Pons (tissue), 1 donor: Measurements from ENCODE around the gene TMEM164.
"Not testable (repeated sequence)": the region's sequence is repeated elsewhere in the genome, so short reads cannot be mapped to it uniquely, and the experiment has no call there.

Experiments
- DNase-seq: peaks from one replicate; pipeline ENCODE4 v3.0.0-alpha.2; 2016; ENCODE audit warnings: low spot score

The TMEM164 gene

GRCh38 chrX:110132450-110133114, 129.7 kb downstream of the TMEM164 start:
- DNase-seq, result no peak

DNA sequence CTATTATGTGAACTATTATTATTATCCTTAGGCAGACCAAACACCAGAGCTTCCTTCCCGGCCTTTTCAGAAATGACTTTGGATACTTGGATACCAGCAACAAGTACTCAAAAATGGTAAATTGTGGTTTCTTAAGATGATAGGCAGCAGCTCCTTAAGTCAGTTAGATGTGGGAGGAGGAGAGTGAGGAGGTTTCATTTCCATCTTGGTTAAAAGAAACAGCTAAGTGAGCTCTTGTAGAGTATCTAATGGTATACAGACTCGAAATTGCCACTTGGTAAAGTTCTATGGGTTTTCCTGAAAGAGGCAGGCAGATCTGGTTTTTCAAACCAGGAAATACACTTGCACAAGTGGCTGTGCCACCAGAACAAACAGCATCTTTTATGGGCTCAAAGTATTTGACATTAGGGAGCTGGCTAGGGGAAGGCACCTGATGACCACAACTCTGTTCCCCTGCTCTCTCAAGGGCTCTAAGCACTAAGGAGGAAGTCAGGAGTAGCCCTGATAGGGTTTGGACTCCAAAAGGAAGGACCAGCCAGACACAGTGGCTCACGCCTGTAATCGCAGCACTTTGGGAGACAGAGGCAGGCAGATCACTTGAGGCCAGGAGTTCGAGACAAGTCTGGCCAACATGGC, 130.9 kb downstream of the TMEM164 start:
- no peak for DNase-seq

- DNase-seq, result no peak
These were observed 132.7 kb downstream of the TMEM164 start for GRCh38 chrX:110135618-110136017.

DNA sequence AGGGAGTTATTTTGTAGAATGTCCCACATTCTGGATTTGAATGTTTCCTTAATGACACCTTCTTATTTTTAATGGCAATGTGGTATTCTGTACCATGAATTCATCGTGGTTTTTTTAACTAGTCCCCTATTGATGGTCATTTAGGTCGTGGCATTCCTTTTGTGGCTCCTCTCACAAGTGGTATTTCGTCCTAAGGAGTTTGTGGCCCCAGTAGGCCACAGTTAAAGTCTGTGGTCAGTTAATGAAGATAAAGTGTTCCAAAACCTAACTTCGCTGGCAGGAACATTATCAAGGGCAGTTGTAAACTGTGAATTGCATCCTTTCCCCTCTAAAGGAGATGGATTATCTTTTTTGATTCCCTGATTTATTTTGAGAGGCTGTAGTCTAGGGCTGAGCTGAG, 133.2 kb downstream of the TMEM164 start:
- DNase-seq, result no peak

DNA sequence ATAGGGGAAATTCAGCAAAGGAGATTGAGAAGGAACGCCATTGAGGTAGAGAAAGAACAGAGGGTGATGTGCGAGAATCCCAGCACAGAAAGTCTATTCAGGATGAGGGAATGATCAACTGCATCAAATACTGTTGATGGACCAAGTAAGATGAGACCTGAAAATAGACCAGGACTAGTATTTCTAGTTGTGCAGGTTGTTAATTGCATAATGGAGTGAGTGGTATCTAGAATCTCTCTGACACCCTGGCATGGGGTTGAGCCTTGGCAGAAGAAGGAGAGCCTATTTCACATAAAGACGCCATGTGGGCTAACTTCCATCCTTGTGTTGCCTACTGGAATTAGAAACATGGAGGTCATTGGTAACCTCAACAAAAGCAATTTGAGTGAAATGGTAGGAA, 135.6 kb downstream of the TMEM164 start:
- DNase-seq, result no peak

DNA sequence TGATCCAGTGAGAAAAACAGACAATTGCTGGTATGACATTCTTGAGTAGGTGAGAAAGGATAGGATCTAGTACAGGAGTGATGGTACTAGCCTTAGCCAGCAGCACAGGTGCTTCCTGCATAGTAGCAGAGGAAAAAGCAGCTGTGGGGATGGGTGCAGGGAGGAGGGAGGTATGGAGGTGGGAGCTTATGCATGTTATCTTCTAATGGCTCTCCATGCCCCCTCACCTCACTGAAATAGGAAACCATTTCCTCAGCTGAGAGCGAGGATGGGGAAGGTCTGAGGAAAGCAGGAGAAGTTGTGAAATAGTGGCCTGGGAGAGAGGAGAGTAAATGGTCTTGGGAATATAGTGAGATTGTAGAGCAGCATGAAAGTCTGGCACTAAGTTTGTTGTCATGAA, 136.3 kb downstream of the TMEM164 start:
- no peak for DNase-seq

GRCh38 chrX:110142096-110142495, 139.2 kb downstream of the TMEM164 start:
- DNase-seq, result no peak

DNA sequence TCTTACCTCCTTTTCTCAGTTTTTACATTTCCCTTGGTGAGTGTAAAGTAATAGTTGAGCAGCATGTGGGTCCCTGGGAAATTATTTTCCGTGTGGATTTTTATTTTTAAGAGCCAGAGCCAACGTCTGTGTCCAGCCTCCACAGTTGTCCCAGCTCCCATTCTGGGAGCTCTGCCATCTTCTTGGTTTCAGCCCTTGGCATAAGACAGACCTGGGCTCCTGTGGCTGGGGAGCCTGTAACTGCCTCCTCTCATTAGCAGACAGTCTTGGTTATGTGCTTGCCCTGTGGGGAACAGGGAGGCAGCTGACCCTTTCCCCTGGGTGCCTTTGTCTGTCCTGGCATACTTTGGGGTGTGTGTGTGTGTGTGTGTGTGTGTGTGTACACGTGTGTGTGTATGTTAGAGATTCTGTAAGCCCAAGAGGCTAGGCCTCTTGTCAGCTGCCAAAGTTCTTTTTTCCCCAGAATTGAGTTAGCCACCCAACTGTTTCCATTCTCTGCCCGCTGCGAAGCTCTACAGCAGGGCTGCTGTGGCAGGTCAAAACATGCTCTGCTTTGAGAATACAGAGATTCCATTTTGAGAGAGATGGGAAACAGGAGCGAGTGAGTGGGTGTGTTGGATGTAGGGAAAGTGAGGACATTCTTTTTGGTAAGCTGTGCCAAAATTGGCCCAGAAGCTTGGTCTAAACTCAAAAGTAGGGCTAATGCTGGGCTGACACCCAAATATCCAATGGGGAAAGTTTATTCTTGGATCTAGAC, 140.7 kb downstream of the TMEM164 start:
- peak; percentile 29 for DNase-seq

DNA sequence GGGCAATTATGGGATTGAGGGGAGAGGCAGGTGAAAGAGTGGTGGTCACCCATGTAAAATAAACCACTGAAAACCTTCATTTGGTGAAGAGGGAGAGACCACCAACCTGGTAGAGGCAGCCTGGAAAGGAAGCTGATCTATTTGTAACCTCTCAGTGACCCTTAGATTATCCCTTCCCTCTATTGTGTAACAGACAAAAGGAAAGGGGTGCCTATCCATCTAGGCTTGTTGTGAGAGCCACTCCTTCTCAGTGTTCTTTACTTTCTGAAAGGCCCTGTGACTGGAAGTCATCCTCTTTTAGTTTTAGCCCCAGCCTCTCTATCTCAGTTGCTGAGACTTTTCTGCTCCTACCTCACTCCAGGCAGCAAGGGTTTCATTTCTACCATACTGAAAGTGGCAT, 142.4 kb downstream of the TMEM164 start:
- no peak for DNase-seq

- DNase-seq, result peak; percentile 13
These were observed 142.9 kb downstream of the TMEM164 start for GRCh38 chrX:110145854-110146253.

DNA sequence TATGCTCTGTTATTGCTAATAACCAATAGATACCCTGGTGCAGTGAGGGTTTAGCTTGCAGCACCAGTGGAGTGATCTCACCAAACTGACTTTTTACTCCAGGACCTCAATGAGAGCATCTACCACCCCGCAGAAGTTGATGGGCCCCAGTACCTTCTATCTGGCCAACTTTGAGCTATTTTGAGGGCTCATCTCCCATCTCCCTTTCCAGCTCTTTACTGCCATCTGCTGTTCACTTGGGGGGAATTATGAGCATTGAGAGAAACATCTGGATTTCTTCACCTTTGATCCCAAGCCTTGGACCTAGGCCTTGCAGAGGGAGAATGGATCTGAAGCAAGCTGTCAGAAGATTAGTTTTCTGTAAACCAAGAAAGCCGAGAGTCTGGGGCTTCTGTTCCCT, 143.6 kb downstream of the TMEM164 start:
- DNase-seq, result peak; percentile 72

- DNase-seq, result no peak
These were observed 150.3 kb downstream of the TMEM164 start for GRCh38 chrX:110153244-110153643.

GRCh38 chrX:110153896-110154295, 151.0 kb downstream of the TMEM164 start:
- DNase-seq, result no peak

DNA sequence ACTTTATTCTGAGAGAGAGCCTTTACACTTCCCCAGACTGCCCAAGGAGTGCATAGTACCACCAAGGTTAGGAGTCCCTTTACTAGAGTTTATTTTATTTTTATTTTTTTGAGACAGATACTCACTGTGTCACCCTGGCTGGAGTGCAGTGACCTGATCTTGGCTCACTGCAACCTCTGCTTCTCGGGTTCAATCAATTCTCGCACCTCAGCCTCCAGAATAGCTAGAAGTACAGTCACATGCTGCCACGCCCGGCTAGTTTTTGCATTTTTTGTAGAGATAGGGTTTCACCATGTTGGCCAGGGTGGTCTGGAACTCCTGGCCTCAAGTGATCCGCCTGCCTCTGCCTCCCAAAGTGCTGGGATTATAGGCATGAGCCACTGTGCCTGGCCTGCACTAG, 151.4 kb downstream of the TMEM164 start:
- not testable (repeated sequence) for DNase-seq

DNA sequence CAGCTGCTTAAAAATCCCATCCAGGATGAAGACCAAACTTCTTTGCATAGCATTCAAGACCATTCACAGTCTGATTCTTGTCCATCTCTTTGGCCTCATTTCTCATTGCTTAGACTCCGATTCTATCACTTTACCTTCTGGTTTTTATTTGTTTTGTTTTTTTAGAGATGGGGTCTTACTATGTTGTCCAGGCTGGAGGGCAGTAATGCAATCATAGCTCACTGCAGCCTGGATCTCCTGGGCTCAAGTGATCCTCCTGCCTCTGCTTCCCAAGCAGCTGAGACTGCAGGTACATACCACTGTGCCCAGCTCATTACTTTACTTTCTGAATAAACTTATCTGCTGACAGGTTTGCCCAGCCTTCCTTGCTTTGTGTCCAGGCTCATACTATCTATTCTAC, 152.8 kb downstream of the TMEM164 start:
- no peak for DNase-seq

DNA sequence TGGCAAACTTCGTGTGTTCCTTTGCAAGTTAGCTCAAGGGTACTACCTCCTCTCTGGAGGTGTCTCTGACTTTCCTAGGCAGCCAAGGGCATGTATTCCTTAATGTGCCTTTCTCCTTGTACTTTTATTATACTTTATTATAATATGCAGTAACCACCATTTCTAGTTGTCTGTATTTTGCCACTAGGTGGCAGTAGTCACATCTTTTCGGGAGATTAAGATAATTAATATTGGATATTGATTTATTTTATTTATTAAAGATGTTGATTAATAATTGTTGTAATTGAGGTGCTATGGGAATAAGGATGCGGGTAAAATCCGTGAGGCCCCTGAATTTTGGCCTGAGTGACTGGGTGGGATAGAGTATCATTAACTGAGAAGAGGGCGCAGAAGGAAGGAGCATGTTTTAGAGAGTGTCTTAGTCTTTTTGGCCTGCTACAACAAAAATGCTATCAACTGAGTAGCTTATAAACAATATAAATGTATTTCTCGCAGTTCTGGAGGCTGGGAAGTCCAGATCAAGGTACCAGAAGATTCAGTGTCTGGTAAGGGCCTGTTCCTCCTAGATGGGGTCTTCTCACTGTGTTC, 153.3 kb downstream of the TMEM164 start:
- DNase-seq, result no peak

- DNase-seq, result no peak
These were observed 154.5 kb downstream of the TMEM164 start for GRCh38 chrX:110157444-110157843.

DNA sequence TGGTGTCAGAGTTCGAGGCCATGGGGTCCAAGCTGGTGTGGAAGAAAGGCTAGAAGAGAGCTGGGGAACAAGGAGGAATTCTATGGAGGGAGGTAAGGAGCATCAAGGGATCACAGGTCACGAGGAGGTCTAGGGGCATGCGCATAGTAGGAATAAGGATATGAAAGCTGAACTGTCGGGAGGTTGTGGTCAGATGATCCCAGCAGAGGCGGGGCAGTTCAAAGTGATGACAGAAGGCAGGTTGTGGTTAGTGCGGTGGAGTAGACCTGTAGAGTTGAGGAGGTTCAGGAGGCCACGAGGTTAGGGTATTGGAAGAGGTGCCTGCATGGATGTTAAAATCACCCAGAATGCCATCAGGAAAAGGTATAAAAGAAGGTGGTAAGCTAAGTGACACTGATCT, 156.3 kb downstream of the TMEM164 start:
- no peak for DNase-seq

DNA sequence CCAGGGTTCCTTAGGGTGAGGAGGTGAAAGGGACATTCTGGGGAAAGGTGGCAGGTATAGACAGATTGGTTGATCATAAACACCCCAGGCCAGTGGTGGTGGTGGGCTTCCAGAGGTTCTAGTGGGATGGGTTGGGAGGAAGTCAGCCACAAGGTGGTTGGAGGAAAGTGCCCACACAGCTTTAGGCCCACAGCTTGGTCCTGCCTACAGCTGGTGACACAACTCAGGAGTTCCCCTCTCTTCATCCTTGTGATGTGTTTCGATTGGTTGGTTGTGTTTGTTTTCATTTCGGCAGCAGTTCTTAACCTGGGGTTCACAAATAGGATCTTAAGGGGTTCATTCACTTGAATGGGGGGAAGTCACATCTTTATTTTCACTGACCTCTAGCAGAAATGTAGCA, 157.0 kb downstream of the TMEM164 start:
- DNase-seq, result no peak

DNA sequence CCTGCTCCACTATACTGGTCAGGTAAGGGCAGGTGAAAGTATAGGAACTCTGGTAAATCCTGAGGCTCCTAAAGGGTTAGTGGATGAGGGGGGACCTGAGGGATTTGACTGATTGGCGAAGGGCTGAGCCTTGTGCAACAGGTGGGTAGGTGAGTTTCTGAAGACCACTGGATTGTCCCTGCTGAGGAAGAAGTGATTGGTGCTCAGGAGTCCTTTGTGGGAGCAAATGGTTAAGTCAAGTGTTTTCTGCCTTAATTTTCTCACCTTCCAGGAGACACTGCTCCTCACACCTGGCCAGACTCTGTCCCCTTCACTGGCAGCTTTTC, 158.4 kb downstream of the TMEM164 start:
- no peak for DNase-seq

DNA sequence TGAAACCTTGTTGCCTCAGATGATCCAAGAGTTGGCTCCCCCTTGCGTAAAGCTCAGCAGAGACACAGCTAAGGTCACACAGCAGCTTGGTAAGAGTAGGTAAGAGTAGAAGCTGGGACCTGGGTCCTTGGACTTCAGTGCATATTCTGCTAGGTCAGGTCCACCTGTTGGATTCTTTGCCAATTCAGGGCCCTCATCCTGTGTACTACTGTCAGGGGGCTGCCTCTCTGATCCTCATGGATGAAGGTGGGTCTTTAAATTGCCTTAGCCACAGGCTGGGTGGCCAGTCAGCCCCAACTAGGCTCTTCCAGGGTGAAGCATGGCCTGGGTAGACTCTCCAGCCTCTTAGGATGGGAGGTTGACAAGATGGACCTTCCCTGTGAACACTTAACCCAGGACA, 159.2 kb downstream of the TMEM164 start:
- DNase-seq, result no peak

DNA sequence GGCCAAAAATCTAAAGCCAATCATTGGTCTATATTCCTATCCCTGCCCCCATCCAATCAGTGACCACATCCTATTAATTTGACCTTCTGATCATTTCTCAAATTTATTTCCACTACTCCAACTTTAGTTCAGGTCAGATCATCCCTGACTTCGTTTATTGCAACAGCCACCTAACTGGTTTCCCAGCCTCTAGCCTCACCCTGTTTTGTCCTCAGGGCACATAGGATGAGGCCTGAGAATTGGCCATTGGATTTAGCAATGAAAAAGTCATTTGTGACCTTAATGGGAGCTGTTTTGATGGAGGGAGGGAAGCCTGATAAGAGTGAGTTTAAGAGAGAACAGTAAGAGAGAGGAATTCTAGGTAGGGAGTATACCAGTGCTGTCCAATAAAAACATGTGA, 160.0 kb downstream of the TMEM164 start:
- DNase-seq, result no peak

DNA sequence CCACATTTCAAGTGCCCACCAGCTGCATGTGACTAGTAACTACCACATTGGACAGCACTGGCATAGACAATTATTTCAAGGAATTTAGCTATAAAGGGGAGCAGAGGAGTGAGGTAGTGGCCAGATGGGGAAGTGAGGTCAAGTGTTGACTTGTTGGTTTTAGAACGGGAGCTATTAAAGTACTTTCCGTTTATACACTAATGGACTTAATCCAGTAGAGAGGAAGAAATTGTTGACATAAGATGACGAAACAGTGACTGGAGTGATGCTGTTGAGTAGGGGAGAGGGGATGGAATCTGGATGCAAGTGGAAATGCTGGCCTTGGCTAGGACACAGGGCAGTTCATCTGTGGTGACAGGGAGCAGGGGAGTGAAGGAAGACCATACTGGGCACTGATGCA, 160.6 kb downstream of the TMEM164 start:
- no peak for DNase-seq
